ENCODE data around the gene RAB27B.

Gene RAB27B

GRCh38 chr18:54888933-54889332 lies 60.7 kb downstream of the RAB27B start:
- no peak for DNase-seq (ENCODE audit: low spot score)
- no peak overlapping the region for H3K27ac ChIP-seq
- CTCF ChIA-PET: no interaction called here
- TF ChIP-seq CTCF (conservative IDR thresholded peaks at IDR 0.05; ENCODE audit: low read depth): no peak
- POLR2A ChIA-PET (ENCODE audit: low non-redundant PET): no interaction called here

- ChIA-PET POLR2A (ENCODE audit: low non-redundant PET) (no interaction called here), CTCF (no interaction called here)
- TF ChIP-seq CTCF (conservative IDR thresholded peaks at IDR 0.05; ENCODE audit: low read depth): no peak
- no peak overlapping the region for H3K27ac ChIP-seq
- no peak for DNase-seq (ENCODE audit: low spot score)
Observed at GRCh38 chr18:54899500-54899899, 71.2 kb downstream of the RAB27B start.

GRCh38 chr18:54900290-54900689 lies 72.0 kb downstream of the RAB27B start:
- CTCF ChIA-PET: no interaction called here
- DNase-seq (ENCODE audit: low spot score): no peak

GRCh38 chr18:54904581-54904980 lies 76.3 kb downstream of the RAB27B start:
- POLR2A ChIA-PET (ENCODE audit: low non-redundant PET): no interaction called here
- TF ChIP-seq CTCF (conservative IDR thresholded peaks at IDR 0.05; ENCODE audit: low read depth): no peak

More at GRCh38 chr18:54900290-54900689, 72.0 kb downstream of the RAB27B start:
- no peak for TF ChIP-seq CTCF (conservative IDR thresholded peaks at IDR 0.05; ENCODE audit: low read depth)
- POLR2A ChIA-PET (ENCODE audit: low non-redundant PET): no interaction called here
- H3K27ac ChIP-seq: no peak overlapping the region

GRCh38 chr18:54905629-54906028 lies 77.4 kb downstream of the RAB27B start:
- DNase-seq (ENCODE audit: low spot score): no peak
- TF ChIP-seq CTCF (conservative IDR thresholded peaks at IDR 0.05; ENCODE audit: low read depth): no peak
- H3K27ac ChIP-seq: no peak overlapping the region
- CTCF ChIA-PET: no interaction called here
- POLR2A ChIA-PET (ENCODE audit: low non-redundant PET): no interaction called here

More at GRCh38 chr18:54904581-54904980, 76.3 kb downstream of the RAB27B start:
- no peak for DNase-seq (ENCODE audit: low spot score)
- H3K27ac ChIP-seq: no peak overlapping the region
- CTCF ChIA-PET: no interaction called here

GRCh38 chr18:54906331-54907185 lies 78.3 kb downstream of the RAB27B start:
- POLR2A ChIA-PET (ENCODE audit: low non-redundant PET): no interaction called here
- CTCF ChIA-PET: no interaction called here

More at GRCh38 chr18:54906331-54907185, 78.3 kb downstream of the RAB27B start:
- DNase-seq (ENCODE audit: low spot score): no peak
- no peak overlapping the region for H3K27ac ChIP-seq
- TF ChIP-seq CTCF (conservative IDR thresholded peaks at IDR 0.05; ENCODE audit: low read depth): no peak
